ENCODE measurements around the gene PCDHB12.

GRCh38 chr5:141258464-141258863 lies 49.9 kb downstream of the PCDHB12 start:
- TF ChIP-seq CTCF (conservative IDR thresholded peaks at IDR 0.05 in 1 of 2, IDR thresholded peaks at IDR 0.05 in 1 of 2; ENCODE audit: extremely low read depth in 1 of 2, insufficient read depth in 1 of 2, low read depth in 1 of 2, low read length in 2 of 2) (no peak), EZH2 (IDR thresholded peaks at IDR 0.05; ENCODE audit: borderline replicate concordance, low read length) (no peak)
